ENCODE data around the gene FASLG. TPM values are rescaled to one million over a fixed set of nuclear protein-coding genes. Genes with fewer than 3 reads are reported as not detected.

The FASLG gene
- total RNA-seq, 1 experiment from 2014 or later = not detected

GRCh38 chr1:172699111-172699510 lies 40.2 kb downstream of the FASLG start (continued):
- TF ChIP-seq PRDM15 (CRISPR knock-in tag; IDR thresholded peaks at IDR 0.05) (no peak), SOX15 (CRISPR knock-in tag; IDR thresholded peaks at IDR 0.05) (no peak), ZNF263 (CRISPR knock-in tag; IDR thresholded peaks at IDR 0.05; ENCODE audit: low read depth) (no peak), TEAD4 (CRISPR knock-in tag; IDR thresholded peaks at IDR 0.05) (no peak)

GRCh38 chr1:172699695-172700227 lies 40.9 kb downstream of the FASLG start:
- Mint-ChIP-seq H3K27ac (no peak overlapping the region), H3K4me3 (no peak overlapping the region)
- CTCF ChIA-PET = no interaction called here

GRCh38 chr1:172700556-172700955 lies 41.7 kb downstream of the FASLG start:
- no peak overlapping the region for H3K4me3 Mint-ChIP-seq
- H3K9me3 Mint-ChIP-seq = peaks cover 4% of the 10 kb centered on the region; the same call in 1 of the 2 replicates
- H3K4me1 Mint-ChIP-seq = peaks cover 3% of the 10 kb centered on the region; the same call in 1 of the 2 replicates
- no peaks in the 10 kb centered on the region for H3K27me3 Mint-ChIP-seq (ENCODE audit: low read depth)
- TF ChIP-seq JAZF1 (CRISPR knock-in tag; IDR thresholded peaks at IDR 0.05) (no peak), ZNF138 (CRISPR knock-in tag; conservative IDR thresholded peaks at IDR 0.05) (no peak), MXD4 (CRISPR knock-in tag; IDR thresholded peaks at IDR 0.05; ENCODE audit: borderline replicate concordance) (no peak), ZNF281 (CRISPR knock-in tag; IDR thresholded peaks at IDR 0.05) (no peak), ATF6 (CRISPR knock-in tag; IDR thresholded peaks at IDR 0.05) (no peak), ZNF671 (CRISPR knock-in tag; IDR thresholded peaks at IDR 0.05) (no peak), ETV6 (CRISPR knock-in tag; IDR thresholded peaks at IDR 0.05) (no peak)
- no peak overlapping the region for H3K27ac Mint-ChIP-seq
- POLR2A ChIA-PET = no interaction called here
- H3K36me3 Mint-ChIP-seq = no peaks in the 10 kb centered on the region
- ATAC-seq (no peak), DNase-seq (ENCODE audit: low spot score) (no peak)
- CTCF ChIA-PET = interaction anchor here (0.8 kb wide), 1 partner anchor 18 kb away, joined by 3 read pairs; no protein-coding TSS in a partner anchor

More at GRCh38 chr1:172699695-172700227, 40.9 kb downstream of the FASLG start:
- Mint-ChIP-seq H3K4me1 (peaks cover 3% of the 10 kb centered on the region; the same call in 1 of the 2 replicates), H3K9me3 (peaks cover under 1% of the 10 kb centered on the region; the same call in 1 of the 2 replicates), H3K27me3 (ENCODE audit: low read depth) (no peaks in the 10 kb centered on the region), H3K36me3 (no peaks in the 10 kb centered on the region)
- no peak for TF ChIP-seq ZSCAN18 (CRISPR knock-in tag; IDR thresholded peaks at IDR 0.05)
- DNase-seq (ENCODE audit: low spot score) (no peak), ATAC-seq (no peak)
- POLR2A ChIA-PET = no interaction called here

All from WTC11 (cell line).